ENCODE results near the gene FAM72B.
"Not testable (repeated sequence)": the region's sequence is repeated elsewhere in the genome, so short reads cannot be mapped to it uniquely, and the experiment has no call there.

The FAM72B gene

GRCh38 chr1:121156958-121157603 lies 27.1 kb downstream of the FAM72B start:
- H3K27me3 ChIP-seq (ENCODE audit: control insufficient read depth, insufficient read depth, low read length); H3K9ac ChIP-seq (ENCODE audit: low read length); H3K36me3 ChIP-seq (ENCODE audit: control insufficient read depth, insufficient read depth, low read length); H3K27ac ChIP-seq (ENCODE audit: low read depth, low read length); H3K4me3 ChIP-seq (ENCODE audit: low read length); H3K4me1 ChIP-seq (ENCODE audit: control insufficient read depth, insufficient read depth, low read length): not testable (repeated sequence)

- not testable (repeated sequence) for H3K4me1 ChIP-seq (ENCODE audit: control insufficient read depth, insufficient read depth, low read length); H3K36me3 ChIP-seq (ENCODE audit: control insufficient read depth, insufficient read depth, low read length); H3K27ac ChIP-seq (ENCODE audit: low read depth, low read length); H3K27me3 ChIP-seq (ENCODE audit: control insufficient read depth, insufficient read depth, low read length); H3K9ac ChIP-seq (ENCODE audit: low read length); H3K4me3 ChIP-seq (ENCODE audit: low read length)
These were observed 28.3 kb downstream of the FAM72B start for GRCh38 chr1:121155671-121156358.

- not testable (repeated sequence) for H3K36me3 ChIP-seq (ENCODE audit: control insufficient read depth, insufficient read depth, low read length); H3K9ac ChIP-seq (ENCODE audit: low read length); H3K4me3 ChIP-seq (ENCODE audit: low read length); H3K27ac ChIP-seq (ENCODE audit: low read depth, low read length); H3K27me3 ChIP-seq (ENCODE audit: control insufficient read depth, insufficient read depth, low read length); H3K4me1 ChIP-seq (ENCODE audit: control insufficient read depth, insufficient read depth, low read length)
These were observed 29.3 kb downstream of the FAM72B start for GRCh38 chr1:121154811-121155210.

- not testable (repeated sequence) for H3K36me3 ChIP-seq (ENCODE audit: control insufficient read depth, insufficient read depth, low read length); H3K27me3 ChIP-seq (ENCODE audit: control insufficient read depth, insufficient read depth, low read length); H3K9ac ChIP-seq (ENCODE audit: low read length); H3K4me3 ChIP-seq (ENCODE audit: low read length); H3K27ac ChIP-seq (ENCODE audit: low read depth, low read length); H3K4me1 ChIP-seq (ENCODE audit: control insufficient read depth, insufficient read depth, low read length)
These were observed 31.4 kb downstream of the FAM72B start for GRCh38 chr1:121152788-121153187.

- not testable (repeated sequence) for H3K9ac ChIP-seq (ENCODE audit: low read length); H3K27me3 ChIP-seq (ENCODE audit: control insufficient read depth, insufficient read depth, low read length); H3K36me3 ChIP-seq (ENCODE audit: control insufficient read depth, insufficient read depth, low read length); H3K27ac ChIP-seq (ENCODE audit: low read depth, low read length); H3K4me3 ChIP-seq (ENCODE audit: low read length); H3K4me1 ChIP-seq (ENCODE audit: control insufficient read depth, insufficient read depth, low read length)
These were observed 32.8 kb downstream of the FAM72B start for GRCh38 chr1:121151294-121151693.

GRCh38 chr1:121148489-121149190 lies 35.5 kb downstream of the FAM72B start:
- H3K9ac ChIP-seq (ENCODE audit: low read length); H3K27me3 ChIP-seq (ENCODE audit: control insufficient read depth, insufficient read depth, low read length); H3K4me3 ChIP-seq (ENCODE audit: low read length); H3K36me3 ChIP-seq (ENCODE audit: control insufficient read depth, insufficient read depth, low read length); H3K27ac ChIP-seq (ENCODE audit: low read depth, low read length); H3K4me1 ChIP-seq (ENCODE audit: control insufficient read depth, insufficient read depth, low read length): not testable (repeated sequence)

GRCh38 chr1:121140393-121140792 lies 43.7 kb downstream of the FAM72B start:
- not testable (repeated sequence) for H3K9ac ChIP-seq (ENCODE audit: low read length); H3K36me3 ChIP-seq (ENCODE audit: control insufficient read depth, insufficient read depth, low read length); H3K27ac ChIP-seq (ENCODE audit: low read depth, low read length); H3K27me3 ChIP-seq (ENCODE audit: control insufficient read depth, insufficient read depth, low read length); H3K4me3 ChIP-seq (ENCODE audit: low read length); H3K4me1 ChIP-seq (ENCODE audit: control insufficient read depth, insufficient read depth, low read length)

GRCh38 chr1:121131494-121131893 lies 52.6 kb downstream of the FAM72B start:
- not testable (repeated sequence) for H3K4me1 ChIP-seq (ENCODE audit: control insufficient read depth, insufficient read depth, low read length); H3K4me3 ChIP-seq (ENCODE audit: low read length); H3K27ac ChIP-seq (ENCODE audit: low read depth, low read length); H3K9ac ChIP-seq (ENCODE audit: low read length); H3K27me3 ChIP-seq (ENCODE audit: control insufficient read depth, insufficient read depth, low read length); H3K36me3 ChIP-seq (ENCODE audit: control insufficient read depth, insufficient read depth, low read length)

GRCh38 chr1:121118480-121118824 lies 65.7 kb downstream of the FAM72B start:
- peak overlapping the region; percentile 66 for H3K27ac ChIP-seq (ENCODE audit: low read depth, low read length)
- H3K9ac ChIP-seq (ENCODE audit: low read length); H3K27me3 ChIP-seq (ENCODE audit: control insufficient read depth, insufficient read depth, low read length); H3K36me3 ChIP-seq (ENCODE audit: control insufficient read depth, insufficient read depth, low read length); H3K4me1 ChIP-seq (ENCODE audit: control insufficient read depth, insufficient read depth, low read length): not testable (repeated sequence)
- H3K4me3 ChIP-seq (ENCODE audit: low read length): peak overlapping the region; percentile 55
